Glutamatergic neuron (in vitro differentiated cells): ENCODE measurements around the gene PMEPA1. TPM values are rescaled to one million over a fixed set of nuclear protein-coding genes. Genes with fewer than 3 reads are reported as not detected.

Source experiments
- DNase-seq: peaks from one replicate; pipeline ENCODE4 v3.0.0; 2022
- H3K27ac Mint-ChIP-seq: one replicate; pipeline ENCODE4 v1.8.0; 2020; ENCODE audit warnings: mild to moderate bottlenecking, mixed read lengths, inconsistent platforms; ENCODE audit not compliant: unreplicated experiment
- H3K27me3 Mint-ChIP-seq: one replicate; pipeline ENCODE4 v1.8.0; 2020; ENCODE audit warnings: mild to moderate bottlenecking, moderate library complexity, mixed read lengths, inconsistent platforms; ENCODE audit not compliant: unreplicated experiment
- H3K36me3 Mint-ChIP-seq: one replicate; pipeline ENCODE4 v1.8.0; 2020; ENCODE audit warnings: mild to moderate bottlenecking, mixed read lengths, inconsistent platforms; ENCODE audit not compliant: unreplicated experiment
- H3K4me1 Mint-ChIP-seq: one replicate; pipeline ENCODE4 v1.8.0; 2020; ENCODE audit warnings: mild to moderate bottlenecking, low read depth, mixed read lengths, inconsistent platforms; ENCODE audit not compliant: unreplicated experiment
- H3K4me3 Mint-ChIP-seq: one replicate; pipeline ENCODE4 v1.8.0; 2020; ENCODE audit warnings: mild to moderate bottlenecking, mixed read lengths, inconsistent platforms; ENCODE audit not compliant: unreplicated experiment
- H3K9me3 Mint-ChIP-seq: one replicate; pipeline ENCODE4 v1.8.0; 2020; ENCODE audit warnings: mild to moderate bottlenecking, moderate library complexity, mixed read lengths, inconsistent platforms; ENCODE audit not compliant: unreplicated experiment
- CTCF ChIP-seq: fragments of 200-600 bp; sonication (generic); IDR thresholded peaks from one replicate; pipeline ENCODE4 v1.5.0; 2021; ENCODE audit not compliant: partially characterized antibody, unreplicated experiment
- total RNA-seq: library from RNA; stranded (reverse); fragmentation: NEBNext Ultra II Directional; extraction: Animal tissue kit (Norgen Biotek cat#: 25700); gene quantifications from one replicate; pipeline ENCODE4 v1.2.1, GENCODE V29; 2021; ENCODE audit not compliant: unreplicated experiment

Gene PMEPA1
- total RNA-seq, 1 donor from 2014 or later = 14.4 TPM

DNA sequence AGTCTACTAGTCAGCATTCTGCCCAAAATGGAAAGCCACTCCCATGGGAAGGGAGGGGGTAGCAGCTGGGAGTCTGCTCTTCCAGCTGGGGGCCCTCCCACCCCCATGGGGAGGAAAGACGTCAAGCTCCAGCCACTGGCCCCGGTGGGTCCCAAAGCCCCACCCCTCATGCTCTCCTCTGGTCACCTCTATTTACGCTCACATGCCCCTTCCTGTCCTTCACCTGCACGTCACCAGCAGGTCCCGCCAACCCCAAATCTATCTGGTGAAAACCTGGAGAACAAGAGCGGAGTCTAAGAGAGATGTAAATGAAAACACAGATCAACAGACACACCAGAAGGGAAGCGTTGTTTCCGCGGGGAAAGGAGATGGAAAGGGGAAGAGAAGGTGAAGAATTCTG lies 59.5 kb downstream of the PMEPA1 start:
- H3K9me3 Mint-ChIP-seq = peaks cover 5% of the 10 kb centered on the region
- no peak for DNase-seq
- peaks cover 7% of the 10 kb centered on the region for H3K4me1 Mint-ChIP-seq
- H3K27me3 Mint-ChIP-seq = no peaks in the 10 kb centered on the region
- no peak overlapping the region for H3K27ac Mint-ChIP-seq
- peaks cover 13% of the 10 kb centered on the region for H3K36me3 Mint-ChIP-seq
- no peak for TF ChIP-seq CTCF
- no peak overlapping the region for H3K4me3 Mint-ChIP-seq

DNA sequence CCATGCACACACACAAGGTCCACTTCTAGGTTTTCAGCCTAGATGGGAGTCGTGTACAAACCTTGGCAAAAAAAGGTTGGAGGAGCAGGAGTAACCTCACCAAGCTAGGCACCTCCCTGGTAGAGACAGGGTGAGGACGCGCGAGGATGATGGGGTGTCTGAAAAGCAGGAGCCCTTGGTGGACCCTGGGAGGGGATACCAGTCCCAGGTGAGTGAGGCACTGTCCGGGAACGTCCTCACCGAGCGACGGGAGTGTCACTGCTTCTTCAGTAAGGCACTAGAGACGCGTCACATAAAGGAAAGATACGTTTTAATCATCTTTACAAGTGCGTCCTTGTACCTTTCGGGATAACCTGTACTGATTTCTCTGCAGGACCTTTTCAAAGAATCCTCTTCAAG lies 60.2 kb downstream of the PMEPA1 start:
- no peak for TF ChIP-seq CTCF
- Mint-ChIP-seq H3K27me3 (no peaks in the 10 kb centered on the region), H3K27ac (no peak overlapping the region), H3K9me3 (peaks cover 5% of the 10 kb centered on the region), H3K36me3 (peaks cover 17% of the 10 kb centered on the region), H3K4me3 (no peak overlapping the region), H3K4me1 (peaks cover 6% of the 10 kb centered on the region)
- DNase-seq = no peak

DNA sequence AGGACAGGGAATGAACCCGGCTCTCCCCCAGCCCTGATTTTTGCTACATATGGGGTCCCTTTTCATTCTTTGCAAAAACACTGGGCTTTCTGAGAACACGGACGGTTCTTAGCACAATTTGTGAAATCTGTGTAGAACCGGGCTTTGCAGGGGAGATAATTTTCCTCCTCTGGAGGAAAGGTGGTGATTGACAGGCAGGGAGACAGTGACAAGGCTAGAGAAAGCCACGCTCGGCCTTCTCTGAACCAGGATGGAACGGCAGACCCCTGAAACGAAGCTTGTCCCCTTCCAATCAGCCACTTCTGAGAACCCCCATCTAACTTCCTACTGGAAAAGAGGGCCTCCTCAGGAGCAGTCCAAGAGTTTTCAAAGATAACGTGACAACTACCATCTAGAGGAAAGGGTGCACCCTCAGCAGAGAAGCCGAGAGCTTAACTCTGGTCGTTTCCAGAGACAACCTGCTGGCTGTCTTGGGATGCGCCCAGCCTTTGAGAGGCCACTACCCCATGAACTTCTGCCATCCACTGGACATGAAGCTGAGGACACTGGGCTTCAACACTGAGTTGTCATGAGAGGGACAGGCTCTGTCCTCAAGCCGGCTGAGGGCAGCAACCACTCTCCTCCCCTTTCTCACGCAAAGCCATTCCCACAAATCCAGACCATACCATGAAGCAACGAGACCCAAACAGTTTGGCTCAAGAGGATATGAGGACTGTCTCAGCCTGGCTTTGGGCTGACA lies 60.8 kb downstream of the PMEPA1 start:
- Mint-ChIP-seq H3K27ac (no peak overlapping the region), H3K27me3 (no peaks in the 10 kb centered on the region), H3K9me3 (peaks cover 5% of the 10 kb centered on the region), H3K4me3 (no peak overlapping the region), H3K36me3 (peaks cover 22% of the 10 kb centered on the region), H3K4me1 (peaks cover 3% of the 10 kb centered on the region)
- no peak for DNase-seq
- no peak for TF ChIP-seq CTCF

DNA sequence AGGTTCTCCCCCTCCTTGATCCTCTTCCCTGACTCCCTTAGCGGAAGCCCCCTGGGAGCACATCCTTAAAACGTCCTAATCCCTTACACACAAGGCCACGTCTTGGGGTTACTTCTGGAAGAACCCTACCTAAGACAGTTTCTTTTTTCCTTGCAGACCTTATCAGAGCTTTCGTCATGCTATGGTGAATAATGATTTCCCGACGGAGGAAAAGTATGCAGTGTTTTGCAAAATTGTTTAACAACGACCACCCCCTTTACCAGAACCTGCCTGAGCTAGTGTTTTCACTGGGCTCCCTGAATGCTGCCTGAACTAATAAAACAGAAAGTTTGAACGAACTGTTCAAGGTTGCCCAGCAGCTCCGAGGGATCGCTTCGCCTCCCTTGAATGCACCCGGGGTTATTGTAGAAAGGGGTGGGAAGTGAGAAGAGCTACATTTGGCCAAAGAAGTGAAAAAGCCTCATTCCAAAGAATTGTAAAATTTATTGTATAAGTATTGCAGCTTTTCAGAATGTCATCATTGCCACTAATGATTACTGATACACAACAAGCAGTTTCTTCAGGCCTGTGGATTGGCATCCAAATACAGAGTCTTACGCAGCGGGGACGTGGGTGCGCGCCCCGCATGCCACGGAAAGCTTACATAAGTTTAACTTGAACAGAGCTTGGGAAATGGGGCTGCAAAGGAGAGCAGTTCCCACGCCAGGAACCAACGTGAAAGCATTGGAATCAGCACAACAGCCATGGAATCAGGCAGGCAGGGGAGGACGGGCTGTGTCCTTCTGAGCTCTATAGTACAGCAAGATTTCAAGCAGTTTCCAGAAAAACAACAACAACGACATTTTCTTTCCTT lies 61.7 kb downstream of the PMEPA1 start:
- Mint-ChIP-seq H3K9me3 (peaks cover 6% of the 10 kb centered on the region), H3K27ac (no peak overlapping the region), H3K27me3 (no peaks in the 10 kb centered on the region), H3K36me3 (peaks cover 24% of the 10 kb centered on the region), H3K4me3 (no peak overlapping the region), H3K4me1 (peaks cover 3% of the 10 kb centered on the region)
- no peak for DNase-seq
- TF ChIP-seq CTCF = no peak
